ENCODE measurements around the gene RBM17. TPM values are rescaled to one million over a fixed set of nuclear protein-coding genes. Genes with fewer than 3 reads are reported as not detected.
A peak's percentile ranks its signal among the peaks of the same experiment; 100 is the strongest.

Gene RBM17
- total RNA-seq, 6 donors from 2014 or later = 67.6 to 192 (median 84.8) TPM

DNA sequence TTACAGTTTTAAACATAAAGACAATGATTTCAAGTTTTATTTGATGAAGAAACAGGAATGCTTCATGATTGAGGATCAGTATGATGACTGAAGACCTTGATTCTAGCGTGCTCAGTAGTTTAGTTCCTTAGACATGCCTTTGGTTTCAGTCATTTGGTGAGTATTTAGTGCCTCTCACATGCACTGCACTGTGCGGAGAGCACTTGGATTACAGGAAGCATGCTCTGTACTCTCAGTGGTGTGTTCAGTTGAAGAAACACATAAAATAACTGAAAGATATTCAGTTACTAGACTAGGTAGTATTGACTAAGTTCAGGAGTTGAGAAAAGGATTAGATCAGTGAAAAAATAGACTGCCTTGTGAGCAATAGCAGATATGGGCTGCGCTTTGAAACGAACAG is 25.5 kb downstream of the RBM17 start:
- Histone ChIP-seq H3K4me1 (peaks cover 0 to 11% (median 9%) of the 10 kb centered on the region in 4 donors), H3K27me3 (no peaks in the 10 kb centered on the region), H3K4me3 (no peak overlapping the region), H3K9me3 (no peaks in the 10 kb centered on the region), H3K36me3 (peaks cover 44 to 77% (median 57%) of the 10 kb centered on the region in 4 donors), H3K27ac (peak overlapping the region; percentile 12 to 64 (median 49))
- TF ChIP-seq EP300 (IDR thresholded peaks at IDR 0.05) (no peak), POLR2AphosphoS5 (IDR thresholded peaks at IDR 0.05) (no peak), POLR2A (IDR thresholded peaks at IDR 0.05) (no peak)
- TF ChIP-seq, protein P1, sequence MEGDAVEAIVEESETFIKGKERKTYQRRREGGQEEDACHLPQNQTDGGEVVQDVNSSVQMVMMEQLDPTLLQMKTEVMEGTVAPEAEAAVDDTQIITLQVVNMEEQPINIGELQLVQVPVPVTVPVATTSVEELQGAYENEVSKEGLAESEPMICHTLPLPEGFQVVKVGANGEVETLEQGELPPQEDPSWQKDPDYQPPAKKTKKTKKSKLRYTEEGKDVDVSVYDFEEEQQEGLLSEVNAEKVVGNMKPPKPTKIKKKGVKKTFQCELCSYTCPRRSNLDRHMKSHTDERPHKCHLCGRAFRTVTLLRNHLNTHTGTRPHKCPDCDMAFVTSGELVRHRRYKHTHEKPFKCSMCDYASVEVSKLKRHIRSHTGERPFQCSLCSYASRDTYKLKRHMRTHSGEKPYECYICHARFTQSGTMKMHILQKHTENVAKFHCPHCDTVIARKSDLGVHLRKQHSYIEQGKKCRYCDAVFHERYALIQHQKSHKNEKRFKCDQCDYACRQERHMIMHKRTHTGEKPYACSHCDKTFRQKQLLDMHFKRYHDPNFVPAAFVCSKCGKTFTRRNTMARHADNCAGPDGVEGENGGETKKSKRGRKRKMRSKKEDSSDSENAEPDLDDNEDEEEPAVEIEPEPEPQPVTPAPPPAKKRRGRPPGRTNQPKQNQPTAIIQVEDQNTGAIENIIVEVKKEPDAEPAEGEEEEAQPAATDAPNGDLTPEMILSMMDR (IDR thresholded peaks at IDR 0.05) = no peak
- no peak for DNase-seq
- WGBS, 2 donors = 87 to 89% methylated on average over 4 of the region's 4 CpGs
- ATAC-seq (ENCODE audit: low FRiP score in 2 of 2) = no peak

DNA sequence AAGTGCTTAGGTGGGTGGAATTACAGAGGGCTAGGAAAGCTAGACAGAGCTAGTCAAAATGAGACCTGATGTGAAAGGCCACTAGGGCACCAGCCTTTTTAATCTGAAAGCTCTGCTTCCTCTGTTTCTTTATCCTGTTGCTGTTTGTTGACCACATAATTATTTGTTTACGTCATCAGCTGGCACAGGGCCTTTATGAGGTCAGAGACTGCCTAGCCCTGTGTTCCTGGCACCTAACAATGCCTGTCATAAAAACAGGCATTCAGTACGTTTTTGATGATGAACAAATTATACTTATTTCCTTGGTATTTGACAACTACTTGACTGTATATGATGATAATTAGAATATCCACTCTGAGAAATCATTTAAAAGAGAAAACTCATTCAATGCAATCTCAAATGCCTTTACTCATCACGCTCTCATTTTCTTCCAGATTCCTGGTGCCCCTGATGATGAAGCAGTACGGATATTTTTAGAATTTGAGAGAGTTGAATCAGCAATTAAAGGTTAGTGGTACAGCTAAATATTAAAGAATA is 26.0 kb downstream of the RBM17 start:
- 66 to 71% methylated on average over 4 of the region's 4 CpGs for WGBS, 2 donors
- no peak overlapping the region for H3K4me3 ChIP-seq
- DNase-seq (no peak), ATAC-seq (ENCODE audit: low FRiP score in 2 of 2) (peak in 1 of 2 donors; percentile 62)
- H3K27ac ChIP-seq = peak overlapping the region; percentile 12 to 64 (median 49)
- TF ChIP-seq, protein P1 (IDR thresholded peaks at IDR 0.05) = no peak
- no peak for TF ChIP-seq POLR2A (IDR thresholded peaks at IDR 0.05)
- TF ChIP-seq POLR2AphosphoS5 (IDR thresholded peaks at IDR 0.05) = no peak
- no peak for TF ChIP-seq EP300 (IDR thresholded peaks at IDR 0.05)
- no peaks in the 10 kb centered on the region for H3K27me3 ChIP-seq
- H3K9me3 ChIP-seq = no peaks in the 10 kb centered on the region
- H3K36me3 ChIP-seq = peaks cover 41 to 72% (median 52%) of the 10 kb centered on the region in 4 donors
- H3K4me1 ChIP-seq = peaks cover 0 to 11% (median 9%) of the 10 kb centered on the region in 4 donors

DNA sequence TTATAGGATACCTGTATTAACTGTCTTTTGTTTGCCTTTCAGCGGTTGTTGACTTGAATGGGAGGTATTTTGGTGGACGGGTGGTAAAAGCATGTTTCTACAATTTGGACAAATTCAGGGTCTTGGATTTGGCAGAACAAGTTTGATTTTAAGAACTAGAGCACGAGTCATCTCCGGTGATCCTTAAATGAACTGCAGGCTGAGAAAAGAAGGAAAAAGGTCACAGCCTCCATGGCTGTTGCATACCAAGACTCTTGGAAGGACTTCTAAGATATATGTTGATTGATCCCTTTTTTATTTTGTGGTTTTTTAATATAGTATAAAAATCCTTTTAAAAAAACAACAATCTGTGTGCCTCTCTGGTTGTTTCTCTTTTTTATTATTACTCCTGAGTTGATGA is 26.6 kb downstream of the RBM17 start:
- Histone ChIP-seq H3K27me3 (no peaks in the 10 kb centered on the region), H3K4me1 (peaks cover 0 to 11% (median 9%) of the 10 kb centered on the region in 4 donors), H3K36me3 (peaks cover 36 to 66% (median 47%) of the 10 kb centered on the region in 4 donors), H3K4me3 (no peak overlapping the region), H3K27ac (peak overlapping the region in 2 of 4 donors; percentile 57 to 64), H3K9me3 (no peaks in the 10 kb centered on the region)
- TF ChIP-seq, protein P1 (IDR thresholded peaks at IDR 0.05) = no peak
- no peak for TF ChIP-seq POLR2AphosphoS5 (IDR thresholded peaks at IDR 0.05)
- no peak for TF ChIP-seq POLR2A (IDR thresholded peaks at IDR 0.05)
- no peak for TF ChIP-seq EP300 (IDR thresholded peaks at IDR 0.05)
- DNase-seq (no peak), ATAC-seq (ENCODE audit: low FRiP score in 2 of 2) (no peak)
- 83 to 89% methylated on average over 4 of the region's 4 CpGs for WGBS, 2 donors

DNA sequence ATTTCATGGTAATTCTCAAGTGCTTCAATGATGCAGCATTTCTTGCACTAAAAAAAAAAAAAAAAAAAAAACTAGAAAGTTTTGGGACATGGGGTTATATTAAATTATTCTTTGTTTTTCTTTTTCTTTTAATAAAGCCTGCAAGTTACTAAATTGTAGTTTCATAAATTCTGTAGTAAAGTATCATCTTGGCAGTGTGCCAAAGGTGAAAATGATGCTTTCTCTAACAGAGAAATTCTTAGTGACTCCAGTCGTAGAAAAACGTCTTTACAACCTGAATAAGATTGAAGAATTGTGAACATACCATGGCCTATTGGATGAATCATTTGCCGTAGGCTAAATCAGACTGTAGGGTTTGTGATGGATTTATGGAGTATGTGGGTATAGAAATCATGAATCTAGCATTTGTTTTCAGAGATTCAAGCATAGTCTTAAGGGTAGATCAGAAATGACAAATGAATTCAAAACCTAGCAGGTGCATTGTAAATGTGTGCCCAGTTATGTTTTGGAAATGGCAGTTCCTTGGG is 27.1 kb downstream of the RBM17 start:
- H3K27ac ChIP-seq = no peak overlapping the region
- H3K4me1 ChIP-seq = peaks cover 0 to 11% (median 9%) of the 10 kb centered on the region in 4 donors
- H3K27me3 ChIP-seq = no peaks in the 10 kb centered on the region
- 79 to 81% methylated on average over 3 of the region's 3 CpGs for WGBS, 2 donors
- no peak for TF ChIP-seq POLR2AphosphoS5 (IDR thresholded peaks at IDR 0.05)
- TF ChIP-seq EP300 (IDR thresholded peaks at IDR 0.05) = no peak
- TF ChIP-seq, protein P1 (IDR thresholded peaks at IDR 0.05) = no peak
- TF ChIP-seq POLR2A (IDR thresholded peaks at IDR 0.05) = no peak
- DNase-seq (no peak), ATAC-seq (ENCODE audit: low FRiP score in 2 of 2) (no peak)
- peaks cover 31 to 61% (median 43%) of the 10 kb centered on the region in 4 donors for H3K36me3 ChIP-seq
- H3K4me3 ChIP-seq = no peak overlapping the region
- H3K9me3 ChIP-seq = no peaks in the 10 kb centered on the region

DNA sequence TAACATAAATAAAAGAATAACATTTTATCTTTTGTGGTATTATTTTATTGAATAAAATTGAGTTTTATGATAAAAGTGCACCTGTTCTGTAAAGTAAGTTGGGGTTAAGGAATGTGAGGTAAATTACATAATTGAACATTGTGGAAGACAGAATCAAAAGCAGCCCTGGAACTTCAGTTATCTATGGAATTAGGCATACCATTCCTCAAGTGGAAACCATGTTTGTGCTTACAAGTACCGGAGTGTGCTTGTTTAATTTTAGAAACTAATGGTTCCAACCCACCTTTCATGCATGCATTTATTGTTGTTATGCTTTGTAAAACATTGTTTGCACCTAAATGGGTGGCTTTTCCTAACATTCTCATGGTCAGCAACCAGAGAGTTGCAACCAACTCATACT is 28.0 kb downstream of the RBM17 start:
- Histone ChIP-seq H3K4me3 (no peak overlapping the region), H3K9me3 (no peaks in the 10 kb centered on the region), H3K36me3 (peaks cover 29 to 52% (median 34%) of the 10 kb centered on the region in 4 donors), H3K27me3 (no peaks in the 10 kb centered on the region), H3K4me1 (peaks cover 0 to 11% (median 9%) of the 10 kb centered on the region in 4 donors), H3K27ac (no peak overlapping the region)
- DNase-seq = no peak
- ATAC-seq (ENCODE audit: low FRiP score in 2 of 2) = no peak
- TF ChIP-seq POLR2AphosphoS5 (IDR thresholded peaks at IDR 0.05) = no peak
- TF ChIP-seq, protein P1 (IDR thresholded peaks at IDR 0.05) = no peak
- TF ChIP-seq POLR2A (IDR thresholded peaks at IDR 0.05) = no peak
- TF ChIP-seq EP300 (IDR thresholded peaks at IDR 0.05) = no peak
- WGBS, 2 donors = 72 to 95% methylated on average over 1 of the region's 1 CpG
